ENCODE measurements around the gene XRCC6.
"Not testable (repeated sequence)": the region's sequence is repeated elsewhere in the genome, so short reads cannot be mapped to it uniquely, and the experiment has no call there.

DNA sequence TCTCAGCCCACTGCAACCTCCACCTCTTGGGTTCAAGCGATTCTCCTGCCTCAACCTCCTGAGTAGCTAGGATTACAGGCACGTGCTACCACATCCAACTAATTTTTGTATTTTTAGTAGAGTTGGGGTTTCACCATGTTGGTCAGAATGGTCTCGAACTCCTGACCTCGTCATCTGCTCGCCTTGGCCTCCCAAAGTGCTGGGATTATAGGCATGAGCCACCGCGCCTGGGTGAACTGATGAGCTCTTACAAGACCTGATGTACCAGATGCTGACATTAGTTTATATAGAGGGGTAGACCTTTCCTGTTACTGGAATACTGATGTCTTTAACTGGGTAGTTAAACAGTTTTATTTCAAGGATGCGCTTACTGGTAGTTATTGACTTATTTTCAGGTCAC is 13.5 kb downstream of the XRCC6 start:
- TF ChIP-seq, protein P1, sequence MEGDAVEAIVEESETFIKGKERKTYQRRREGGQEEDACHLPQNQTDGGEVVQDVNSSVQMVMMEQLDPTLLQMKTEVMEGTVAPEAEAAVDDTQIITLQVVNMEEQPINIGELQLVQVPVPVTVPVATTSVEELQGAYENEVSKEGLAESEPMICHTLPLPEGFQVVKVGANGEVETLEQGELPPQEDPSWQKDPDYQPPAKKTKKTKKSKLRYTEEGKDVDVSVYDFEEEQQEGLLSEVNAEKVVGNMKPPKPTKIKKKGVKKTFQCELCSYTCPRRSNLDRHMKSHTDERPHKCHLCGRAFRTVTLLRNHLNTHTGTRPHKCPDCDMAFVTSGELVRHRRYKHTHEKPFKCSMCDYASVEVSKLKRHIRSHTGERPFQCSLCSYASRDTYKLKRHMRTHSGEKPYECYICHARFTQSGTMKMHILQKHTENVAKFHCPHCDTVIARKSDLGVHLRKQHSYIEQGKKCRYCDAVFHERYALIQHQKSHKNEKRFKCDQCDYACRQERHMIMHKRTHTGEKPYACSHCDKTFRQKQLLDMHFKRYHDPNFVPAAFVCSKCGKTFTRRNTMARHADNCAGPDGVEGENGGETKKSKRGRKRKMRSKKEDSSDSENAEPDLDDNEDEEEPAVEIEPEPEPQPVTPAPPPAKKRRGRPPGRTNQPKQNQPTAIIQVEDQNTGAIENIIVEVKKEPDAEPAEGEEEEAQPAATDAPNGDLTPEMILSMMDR (IDR thresholded peaks at IDR 0.05): not testable (repeated sequence)
- not testable (repeated sequence) for TF ChIP-seq POLR2A, EP300 (IDR thresholded peaks at IDR 0.05)
